Coronary artery (tissue), 2 donors: ENCODE data around the gene XPO4.

Experiments used
- DNase-seq: peaks from one replicate; pipeline ENCODE4 v3.0.0-alpha.2; 2017; ENCODE audit warnings: low spot score
- H3K27ac ChIP-seq, 2 donors: fragments of 200-600 bp; sonication (generic); one replicate each; pipeline ENCODE4 v1.5.1; 2016 to 2019
- H3K4me3 ChIP-seq: fragments of 200-600 bp; sonication (generic); 2 replicates; pipeline ENCODE4 v1.5.1; 2016; ENCODE audit warnings: mild to moderate bottlenecking, moderate library complexity
- CTCF ChIP-seq: fragments of 200-600 bp; sonication (generic); IDR thresholded peaks from one replicate; pipeline ENCODE4 v1.5.1; 2019; ENCODE audit warnings: antibody characterized with exemption

Gene XPO4

GRCh38 chr13:20773194-20774080 lies 129.1 kb downstream of the XPO4 start, which contains the start of gene EEF1AKMT1:
Gene EEF1AKMT1, minus strand, starts transcription at chr13:20773961. Its CDS starts 16,363 bp downstream, at chr13:20757598.
- Histone ChIP-seq H3K27ac (peak within 1 kb of the TSS; percentile 84 to 93), H3K4me3 (peak within 1 kb of the TSS; percentile 84)
- DNase-seq: peak; percentile 95
- TF ChIP-seq CTCF: no peak

GRCh38 chr13:20772401-20773131 lies 130.0 kb downstream of the XPO4 start:
- no peak for TF ChIP-seq CTCF
- DNase-seq: no peak
- Histone ChIP-seq H3K27ac (peak overlapping the region; percentile 84 to 93), H3K4me3 (peak overlapping the region; percentile 84)

- H3K4me3 ChIP-seq: no peak overlapping the region
- TF ChIP-seq CTCF: no peak
- no peak for DNase-seq
Measured at GRCh38 chr13:20769834-20770233, 132.7 kb downstream of the XPO4 start.

GRCh38 chr13:20769091-20769490 lies 133.5 kb downstream of the XPO4 start:
- TF ChIP-seq CTCF: no peak
- H3K27ac ChIP-seq: no peak overlapping the region
- H3K4me3 ChIP-seq: no peak overlapping the region
- no peak for DNase-seq

More at GRCh38 chr13:20769834-20770233, 132.7 kb downstream of the XPO4 start:
- H3K27ac ChIP-seq: no peak overlapping the region

- Histone ChIP-seq H3K4me3 (no peak overlapping the region), H3K27ac (no peak overlapping the region)
- DNase-seq: no peak
- TF ChIP-seq CTCF: no peak
Measured at GRCh38 chr13:20767309-20767943, 135.1 kb downstream of the XPO4 start.

GRCh38 chr13:20760872-20761271 lies 141.7 kb downstream of the XPO4 start:
- TF ChIP-seq CTCF: no peak
- no peak for DNase-seq
- H3K4me3 ChIP-seq: no peak overlapping the region
- H3K27ac ChIP-seq: no peak overlapping the region
